GM12864 (cell line): Measurements from ENCODE around the gene SEMA6D.

Experiments used
- DNase-seq: peaks from one replicate; pipeline ENCODE4 v3.0.0-alpha.2; 2011; ENCODE audit warnings: low read depth
- H3K4me3 ChIP-seq: 2 replicates; pipeline ENCODE4 v1.5.1; 2011; ENCODE audit warnings: mild to moderate bottlenecking, low read depth, low read length, control low read depth
- CTCF ChIP-seq: IDR thresholded peaks from 2 replicates; pipeline ENCODE4 v1.5.1; 2011; ENCODE audit warnings: low read depth, mild to moderate bottlenecking, moderate library complexity, low read length, control low read depth, inconsistent platforms; ENCODE audit errors: missing control alignments

Gene SEMA6D

GRCh38 chr15:47716516-47716915 is 789 bp upstream of the SEMA6D start:
- no peak for TF ChIP-seq CTCF
- no peak overlapping the region for H3K4me3 ChIP-seq
- no peak for DNase-seq

GRCh38 chr15:47718497-47719437 is 1.5 kb downstream of the SEMA6D start:
- no peak for DNase-seq

GRCh38 chr15:47719730-47720129 is 2.4 kb downstream of the SEMA6D start:
- DNase-seq: no peak
- no peak overlapping the region for H3K4me3 ChIP-seq
- TF ChIP-seq CTCF: no peak

More at GRCh38 chr15:47718497-47719437, 1.5 kb downstream of the SEMA6D start:
- no peak for TF ChIP-seq CTCF
- no peak overlapping the region for H3K4me3 ChIP-seq

- DNase-seq: no peak
- TF ChIP-seq CTCF: no peak
These were observed 3.2 kb downstream of the SEMA6D start for GRCh38 chr15:47720555-47720954.

GRCh38 chr15:47721676-47722075 is 4.4 kb downstream of the SEMA6D start:
- no peak for TF ChIP-seq CTCF
- H3K4me3 ChIP-seq: no peak overlapping the region
- no peak for DNase-seq

More at GRCh38 chr15:47720555-47720954, 3.2 kb downstream of the SEMA6D start:
- no peak overlapping the region for H3K4me3 ChIP-seq

GRCh38 chr15:47724346-47724745 is 7.0 kb downstream of the SEMA6D start:
- TF ChIP-seq CTCF: no peak
- no peak overlapping the region for H3K4me3 ChIP-seq
- DNase-seq: no peak
